GM18519 (cell line): Measurements from ENCODE around the gene GRIN2A.

ENCODE experiments used
- ATAC-seq: cut with Tn5 transposase; IDR thresholded peaks from one replicate; pipeline ENCODE4 v1.9.1; 2021; ENCODE audit warnings: mild to moderate bottlenecking, moderate library complexity; ENCODE audit not compliant: unreplicated experiment, low FRiP score

GRIN2A gene

GRCh38 chr16:10182222-10183053 lies at the start of gene GRIN2A:
Gene GRIN2A (minus strand): TSS chr16:10182428. CDS start chr16:10180411, 2,017 bp downstream.
- no peak for ATAC-seq

DNA sequence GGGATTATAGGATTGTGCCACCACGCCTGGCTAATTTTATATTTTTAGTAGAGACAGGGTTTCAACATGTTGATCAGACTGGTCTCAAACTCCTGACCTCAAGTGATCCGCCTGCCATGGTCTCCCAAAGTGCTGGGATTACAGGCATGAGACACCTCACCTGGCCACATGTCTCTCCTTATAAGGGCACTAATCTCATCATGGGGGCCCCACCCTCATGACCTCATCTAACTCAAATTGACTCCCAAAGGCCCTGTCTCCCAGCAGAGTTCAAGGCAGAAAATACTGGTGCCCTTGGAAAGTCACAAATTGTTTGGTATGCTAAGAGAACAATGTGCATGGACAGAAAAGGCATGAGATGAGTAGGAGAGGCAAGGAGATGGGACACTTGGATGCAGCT lies 49.3 kb upstream of the GRIN2A start:
- ATAC-seq = no peak

- no peak for ATAC-seq
Observed at GRCh38 chr16:10228779-10229178, 46.6 kb upstream of the GRIN2A start.

GRCh38 chr16:10226987-10227306 lies 44.7 kb upstream of the GRIN2A start:
- no peak for ATAC-seq

DNA sequence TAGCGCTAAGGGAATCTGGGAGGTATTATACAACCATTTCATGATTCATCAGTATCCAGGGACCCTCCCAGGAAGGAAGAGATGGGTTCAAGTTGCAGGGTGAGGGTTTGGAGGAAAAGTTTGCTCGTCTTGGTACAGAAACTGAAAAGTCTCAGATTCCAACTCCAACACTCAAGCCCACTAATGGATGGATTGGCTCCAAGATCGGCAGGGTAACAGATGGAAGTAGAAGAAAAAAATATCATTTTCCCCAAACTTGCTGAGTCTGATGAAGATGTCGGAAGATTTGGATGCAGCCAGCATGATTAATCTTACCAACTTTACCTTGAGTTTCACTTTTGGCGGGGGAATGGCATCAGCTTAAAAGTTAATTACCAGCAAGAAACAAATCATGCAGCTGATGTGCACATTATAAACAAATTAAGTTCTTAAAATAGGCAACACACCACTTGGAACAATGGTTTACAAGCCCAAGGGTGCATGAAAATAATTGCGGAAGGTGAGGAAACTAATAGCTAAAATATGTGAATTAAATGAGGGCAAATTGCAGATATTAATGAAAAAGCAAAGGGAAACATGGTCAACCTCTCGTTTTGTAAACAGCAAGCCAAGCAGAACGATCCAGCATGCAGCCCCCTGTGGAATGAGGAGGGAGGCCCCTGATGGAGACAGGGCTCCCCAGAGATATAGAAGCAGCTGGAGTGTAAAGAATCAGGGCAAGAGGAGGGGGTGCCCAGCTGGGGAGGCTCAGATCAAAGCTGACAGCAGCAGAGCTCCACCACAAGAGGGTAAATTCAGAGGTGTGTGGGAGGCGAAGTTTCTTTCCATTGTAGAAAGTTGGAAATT lies 44.1 kb upstream of the GRIN2A start:
- no peak for ATAC-seq

DNA sequence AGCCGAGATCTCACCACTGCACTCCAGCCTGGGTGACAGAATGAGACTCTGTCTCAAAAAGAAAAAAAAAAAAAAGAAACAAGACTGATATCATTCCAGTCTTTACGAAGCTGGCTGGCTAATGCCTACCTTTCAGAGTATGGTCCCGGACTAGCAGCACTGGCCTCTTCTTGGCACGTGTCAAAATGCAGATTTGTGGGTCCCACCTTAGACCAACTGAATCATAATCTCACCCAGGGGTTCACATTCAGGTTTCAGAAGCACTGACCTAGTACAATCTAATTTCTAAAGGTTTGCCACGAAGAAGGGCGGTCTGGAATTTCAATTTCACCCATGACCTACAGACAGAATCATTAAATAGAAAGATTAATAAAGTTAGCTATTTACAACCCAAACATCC lies 43.4 kb upstream of the GRIN2A start:
- no peak for ATAC-seq

DNA sequence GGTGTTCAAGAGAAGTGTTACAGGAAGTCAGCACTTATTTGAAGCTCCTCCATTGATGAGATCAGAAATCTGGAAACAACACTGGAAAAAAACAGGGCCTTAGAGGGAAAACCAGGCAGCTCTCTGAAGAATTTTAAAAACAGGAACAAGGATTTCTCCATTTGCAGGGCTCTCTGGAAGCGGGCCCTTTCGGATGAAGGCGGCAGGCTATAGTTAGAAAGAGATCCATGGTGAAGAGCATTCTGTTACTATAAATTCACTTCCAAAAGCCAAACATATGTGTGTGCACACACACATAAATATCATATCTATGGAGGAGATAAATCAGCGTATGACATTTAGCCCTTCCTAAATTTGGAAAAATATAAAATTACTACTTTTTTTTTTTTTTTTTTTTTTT lies 42.6 kb upstream of the GRIN2A start:
- no peak for ATAC-seq

DNA sequence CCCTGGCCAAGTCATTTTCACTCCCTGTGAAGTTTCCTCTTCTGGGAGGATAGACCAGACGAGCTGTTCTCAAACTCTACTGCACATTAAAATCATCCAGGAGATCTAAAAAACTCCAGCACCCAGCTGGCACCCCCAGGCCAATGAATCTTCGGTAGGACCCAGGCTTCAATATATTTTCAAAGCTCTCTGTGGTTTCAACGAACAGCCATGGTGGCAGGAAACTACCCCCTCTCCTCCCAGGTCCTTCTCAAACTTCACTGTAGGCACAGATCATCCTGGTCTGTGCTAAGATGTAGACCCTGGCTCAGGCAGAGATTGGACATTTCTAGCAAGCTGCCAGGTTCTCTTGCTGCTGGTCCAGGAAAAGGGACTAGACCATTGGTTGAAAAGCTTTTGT lies 38.7 kb upstream of the GRIN2A start:
- no peak for ATAC-seq

- no peak for ATAC-seq
Observed at GRCh38 chr16:10219742-10220141, 37.5 kb upstream of the GRIN2A start.

- ATAC-seq = no peak
Observed at GRCh38 chr16:10218490-10219206, 36.4 kb upstream of the GRIN2A start.

GRCh38 chr16:10213748-10214147 lies 31.5 kb upstream of the GRIN2A start:
- ATAC-seq = no peak

GRCh38 chr16:10210944-10211343 lies 28.7 kb upstream of the GRIN2A start:
- no peak for ATAC-seq

- ATAC-seq = no peak
Observed at GRCh38 chr16:10206865-10207264, 24.6 kb upstream of the GRIN2A start.

- ATAC-seq = no peak
Observed at GRCh38 chr16:10206215-10206614, 24.0 kb upstream of the GRIN2A start.

- no peak for ATAC-seq
Observed at GRCh38 chr16:10205688-10206087, 23.5 kb upstream of the GRIN2A start.

DNA sequence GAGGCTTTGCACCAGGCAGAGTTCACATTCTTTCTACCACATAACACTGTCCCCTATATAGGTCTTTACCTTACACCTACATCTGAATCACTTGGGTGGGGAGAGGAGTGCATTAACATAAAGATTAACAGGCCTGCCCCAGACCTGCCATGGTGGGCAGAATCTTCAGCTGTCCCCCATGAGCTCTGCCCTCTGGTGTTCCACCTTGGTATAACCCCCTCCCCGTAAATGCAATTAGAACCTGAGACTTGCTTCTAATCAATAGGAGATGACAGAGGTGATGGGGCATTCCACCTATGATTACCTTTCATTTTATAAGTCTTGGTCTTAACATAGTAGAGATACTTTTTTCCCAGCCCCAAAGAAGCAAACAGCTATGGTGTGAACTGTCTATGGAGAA lies 20.4 kb upstream of the GRIN2A start:
- no peak for ATAC-seq

GRCh38 chr16:10200637-10201586 lies 18.7 kb upstream of the GRIN2A start:
- no peak for ATAC-seq

DNA sequence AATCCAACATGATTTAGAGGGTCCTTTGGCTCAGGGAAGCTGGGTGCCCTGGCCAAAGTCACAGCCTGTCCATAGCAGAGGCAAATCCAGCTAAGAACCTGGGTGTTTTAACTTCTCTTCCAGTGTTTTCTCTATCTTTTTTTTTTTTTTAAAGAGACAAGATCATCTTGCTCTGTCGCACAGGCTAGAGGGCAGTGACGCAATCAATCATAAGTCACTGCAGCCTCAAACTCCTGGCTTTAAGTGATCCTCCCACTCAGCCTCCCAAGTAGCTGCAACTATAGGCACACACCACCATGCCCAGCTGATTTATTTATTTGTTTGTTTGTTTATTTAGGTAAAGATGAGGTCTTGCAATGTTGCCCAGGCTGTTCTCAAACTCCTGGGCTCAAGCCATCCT lies 14.8 kb upstream of the GRIN2A start:
- no peak for ATAC-seq

GRCh38 chr16:10191096-10191495 lies 8.9 kb upstream of the GRIN2A start:
- no peak for ATAC-seq

GRCh38 chr16:10189861-10190390 lies 7.7 kb upstream of the GRIN2A start:
- ATAC-seq = no peak
